CD4-positive, alpha-beta T cell treated with Interleukin-4 for 1 hour (primary cell): Measurements from ENCODE around the gene POLR1A.

Experiments
- DNase-seq, 2 donors: peaks; one replicate each; pipeline ENCODE4 v3.0.0-alpha.2; 2020 to 2022

POLR1A gene

GRCh38 chr2:86036669-86037138 lies 69.0 kb downstream of the POLR1A start:
- DNase-seq, result no peak

- peak; percentile 80 to 87 for DNase-seq
Measured at GRCh38 chr2:86035883-86036668, 69.6 kb downstream of the POLR1A start.

- DNase-seq, result no peak
Measured at GRCh38 chr2:86035376-86035882, 70.3 kb downstream of the POLR1A start.

GRCh38 chr2:86033751-86034692 lies 71.7 kb downstream of the POLR1A start:
- no peak for DNase-seq

- DNase-seq, result no peak
Measured at GRCh38 chr2:86032861-86033595, 72.7 kb downstream of the POLR1A start.

- DNase-seq, result no peak
Measured at GRCh38 chr2:86031606-86032005, 74.1 kb downstream of the POLR1A start.

GRCh38 chr2:86031151-86031550 lies 74.5 kb downstream of the POLR1A start:
- DNase-seq, result no peak

- DNase-seq, result no peak
Measured at GRCh38 chr2:86029873-86030272, 75.8 kb downstream of the POLR1A start.

GRCh38 chr2:86028766-86029381 lies 76.8 kb downstream of the POLR1A start:
- DNase-seq, result no peak

GRCh38 chr2:86027922-86028765 lies 77.5 kb downstream of the POLR1A start:
- DNase-seq, result no peak

- DNase-seq, result no peak
Measured at GRCh38 chr2:86027196-86027921, 78.3 kb downstream of the POLR1A start.

GRCh38 chr2:86026744-86027065 lies 79.0 kb downstream of the POLR1A start:
- no peak for DNase-seq

GRCh38 chr2:86025976-86026743 lies 79.5 kb downstream of the POLR1A start:
- DNase-seq, result no peak

- no peak for DNase-seq
Measured at GRCh38 chr2:86025229-86025820, 80.4 kb downstream of the POLR1A start.

GRCh38 chr2:86023366-86023712 lies 82.3 kb downstream of the POLR1A start:
- no peak for DNase-seq

GRCh38 chr2:86022661-86023365 lies 82.9 kb downstream of the POLR1A start:
- peak in 1 of 2 donors; percentile 1 for DNase-seq

- peak in 1 of 2 donors; percentile 11 for DNase-seq
Measured at GRCh38 chr2:86021396-86022378, 84.0 kb downstream of the POLR1A start.

GRCh38 chr2:86020984-86021383 lies 84.7 kb downstream of the POLR1A start:
- DNase-seq, result no peak
